Thymus (tissue), 11 donors: ENCODE results near the gene ELOVL6. TPM values are rescaled to one million over a fixed set of nuclear protein-coding genes. Genes with fewer than 3 reads are reported as not detected.
"Not testable (repeated sequence)": the region's sequence is repeated elsewhere in the genome, so short reads cannot be mapped to it uniquely, and the experiment has no call there.

Experiments
- DNase-seq, 9 donors: peaks; one replicate each; pipeline ENCODE4 v3.0.0-alpha.2; 2013; ENCODE audit warnings: low spot score in 9 of 9, low read depth in 6 of 9, missing footprints in 1 of 9
- H3K27ac ChIP-seq, 2 donors: one replicate each; pipeline ENCODE4 v1.5.1; 2013; ENCODE audit warnings: control low read depth in 1 of 2, low read depth in 1 of 2, low read length in 1 of 2, mild to moderate bottlenecking in 1 of 2, moderate library complexity in 1 of 2
- H3K27me3 ChIP-seq, 2 donors: one replicate each; pipeline ENCODE4 v1.5.1; 2013; ENCODE audit warnings: low read length in 1 of 2; ENCODE audit not compliant: control insufficient read depth in 2 of 2, insufficient read depth in 1 of 2
- H3K36me3 ChIP-seq, 2 donors: one replicate each; pipeline ENCODE4 v1.5.1; 2013; ENCODE audit warnings: low read length in 1 of 2, mild to moderate bottlenecking in 1 of 2, moderate library complexity in 1 of 2; ENCODE audit not compliant: control insufficient read depth in 2 of 2, insufficient read depth in 2 of 2
- H3K4me1 ChIP-seq, 2 donors: one replicate each; pipeline ENCODE4 v1.5.1; 2013; ENCODE audit warnings: low read length in 2 of 2; ENCODE audit not compliant: control insufficient read depth in 2 of 2, insufficient read depth in 2 of 2
- H3K4me3 ChIP-seq, 2 donors: one replicate each; pipeline ENCODE4 v1.5.1; 2013; ENCODE audit warnings: low read length in 2 of 2, control low read depth in 1 of 2, mild to moderate bottlenecking in 1 of 2
- H3K9me3 ChIP-seq, 2 donors: one replicate each; pipeline ENCODE4 v1.5.1; 2013; ENCODE audit warnings: low read length in 1 of 2, mild to moderate bottlenecking in 1 of 2; ENCODE audit not compliant: control insufficient read depth in 2 of 2, insufficient read depth in 1 of 2
- WGBS: extraction: QIAGEN DNeasy Blood & Tissue Kit; methylation state at CpG from one replicate; pipeline ENCODE4 v1.1.7; 2013; 5-methylcytosine and 5-hydroxymethylcytosine counted together
- polyA plus RNA-seq: library from polyadenylated mRNA; stranded (reverse); fragments of 200-250 nt; gene quantifications from one replicate; pipeline ENCODE4 v1.2.3, GENCODE V29; 2013
- total RNA-seq: library from RNA; stranded (reverse); fragments of 120-200 nt; gene quantifications from one replicate; pipeline ENCODE4 v1.2.4, GENCODE V29; 2013
- donor health status: healthy.

The ELOVL6 gene
- total and polyA plus RNA-seq, 2 donors, result 2.8 to 3.1 TPM

DNA sequence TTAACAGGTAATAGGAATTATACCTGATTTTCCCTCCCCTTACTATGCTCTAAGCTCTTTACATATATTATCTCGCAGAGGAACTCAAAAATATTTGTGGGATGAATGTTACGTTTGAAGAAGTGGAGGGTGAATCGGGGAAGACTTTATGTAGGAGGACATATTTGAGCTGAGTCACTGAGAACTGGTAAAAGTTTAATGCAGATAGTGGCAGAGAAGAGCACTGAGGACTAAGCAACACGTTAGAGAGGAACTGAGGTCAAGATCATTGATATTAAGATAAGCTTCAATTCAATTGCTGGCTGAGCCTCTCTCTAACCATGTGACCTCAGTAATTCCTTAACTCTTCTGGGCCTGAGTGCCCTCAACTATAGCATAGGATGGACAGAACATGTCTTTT is 26.4 kb upstream of the ELOVL6 start:
- WGBS, result 23% methylated on average over 4 of the region's 4 CpGs
- Histone ChIP-seq H3K4me3 (no peak overlapping the region), H3K36me3 (no peaks in the 10 kb centered on the region), H3K9me3 (no peaks in the 10 kb centered on the region), H3K4me1 (no peaks in the 10 kb centered on the region), H3K27me3 (no peaks in the 10 kb centered on the region), H3K27ac (no peak overlapping the region)
- no peak for DNase-seq

GRCh38 chr4:110224142-110224541 is 25.7 kb upstream of the ELOVL6 start:
- no peak overlapping the region for H3K4me3 ChIP-seq
- H3K4me1 ChIP-seq, result no peaks in the 10 kb centered on the region
- WGBS, result 95% methylated on average over 2 of the region's 2 CpGs
- no peaks in the 10 kb centered on the region for H3K36me3 ChIP-seq
- no peak for DNase-seq
- no peaks in the 10 kb centered on the region for H3K9me3 ChIP-seq
- H3K27ac ChIP-seq, result no peak overlapping the region
- H3K27me3 ChIP-seq, result no peaks in the 10 kb centered on the region

- not testable (repeated sequence) for DNase-seq, H3K27me3 ChIP-seq, H3K9me3 ChIP-seq, H3K27ac ChIP-seq, H3K4me3 ChIP-seq, H3K36me3 ChIP-seq, H3K4me1 ChIP-seq
- 92% methylated on average over 1 of the region's 1 CpG for WGBS
These were observed 20.5 kb upstream of the ELOVL6 start for GRCh38 chr4:110218935-110219334.

DNA sequence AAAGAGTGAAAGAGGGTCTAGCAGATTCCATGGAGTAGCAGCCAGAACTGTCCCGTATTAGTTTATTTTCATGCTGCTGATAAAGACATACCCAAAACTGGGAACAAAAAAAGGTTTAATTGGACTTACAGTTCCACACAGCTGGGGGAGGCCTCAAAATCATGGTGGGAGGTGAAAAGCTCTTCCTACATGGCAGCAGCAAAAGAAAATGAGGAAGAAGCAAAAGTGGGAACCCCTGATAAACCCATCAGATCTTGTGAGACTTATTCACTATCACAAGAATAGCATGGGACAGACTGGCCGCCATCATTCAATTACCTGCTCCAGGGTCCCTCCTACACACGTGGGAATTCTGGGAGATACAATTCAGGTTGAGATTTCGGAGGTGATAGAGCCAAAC is 18.8 kb upstream of the ELOVL6 start:
- 92% methylated on average over 4 of the region's 4 CpGs for WGBS

DNA sequence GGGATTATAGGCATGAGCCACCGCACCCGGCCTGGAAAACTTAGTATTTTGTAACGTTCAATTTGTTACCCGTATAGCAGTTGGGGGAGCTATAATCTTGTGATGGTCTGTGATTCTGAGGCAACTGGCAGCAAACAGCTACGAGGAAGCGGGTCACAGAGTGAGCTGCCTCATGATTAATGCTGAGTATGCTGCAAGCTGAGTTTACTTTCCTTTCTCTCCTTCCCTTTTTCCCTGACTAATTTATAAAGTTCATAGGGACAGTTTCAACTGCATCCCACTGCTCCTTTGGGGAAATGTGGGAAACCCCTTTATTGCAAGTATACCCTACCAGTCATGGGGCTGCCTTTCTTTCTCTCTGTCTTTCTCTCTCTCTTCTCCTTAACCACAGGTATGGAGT is 17.7 kb upstream of the ELOVL6 start:
- no peak for DNase-seq
- WGBS, result 93% methylated on average over 6 of the region's 6 CpGs
- H3K27ac ChIP-seq, result no peak overlapping the region
- no peaks in the 10 kb centered on the region for H3K27me3 ChIP-seq
- no peaks in the 10 kb centered on the region for H3K36me3 ChIP-seq
- H3K4me1 ChIP-seq, result no peaks in the 10 kb centered on the region
- peaks cover 0 to 6% of the 10 kb centered on the region in 2 donors for H3K9me3 ChIP-seq
- no peak overlapping the region for H3K4me3 ChIP-seq

More for the DNA sequence above, 18.8 kb upstream of the ELOVL6 start:
- H3K27ac ChIP-seq, H3K9me3 ChIP-seq, DNase-seq, H3K36me3 ChIP-seq, H3K4me1 ChIP-seq, H3K4me3 ChIP-seq, H3K27me3 ChIP-seq: not testable (repeated sequence)

- H3K9me3 ChIP-seq, result no peaks in the 10 kb centered on the region
- WGBS, result 77% methylated on average over 2 of the region's 2 CpGs
- no peak overlapping the region for H3K27ac ChIP-seq
- H3K4me3 ChIP-seq, result no peak overlapping the region
- H3K27me3 ChIP-seq, result no peaks in the 10 kb centered on the region
- DNase-seq, result no peak
- no peaks in the 10 kb centered on the region for H3K36me3 ChIP-seq
- H3K4me1 ChIP-seq, result no peaks in the 10 kb centered on the region
These were observed 13.3 kb upstream of the ELOVL6 start for GRCh38 chr4:110211770-110212061.

GRCh38 chr4:110211007-110211769 is 12.8 kb upstream of the ELOVL6 start:
- DNase-seq, result peak in 6 of 9 donors; percentile 18 to 60 (median 26)
- no peak overlapping the region for H3K4me3 ChIP-seq

DNA sequence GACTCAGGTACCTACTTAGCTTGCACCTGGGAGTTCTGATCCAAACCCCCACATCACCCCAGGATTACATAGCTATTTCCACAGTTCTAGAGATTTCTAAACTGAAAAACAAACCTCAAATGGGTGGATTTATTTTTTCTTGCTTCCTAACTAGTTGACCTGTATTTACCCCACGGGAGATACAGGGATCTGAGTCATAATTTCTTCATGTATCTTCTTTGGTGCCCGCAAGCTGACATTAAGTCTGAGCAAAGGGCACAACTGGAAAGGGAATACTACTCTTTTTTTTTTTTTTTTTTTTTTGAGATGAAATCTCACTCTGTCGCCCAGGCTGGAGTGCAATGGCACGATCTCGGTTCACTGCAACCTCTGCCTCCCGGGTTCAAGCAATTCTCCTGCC is 10.0 kb upstream of the ELOVL6 start:
- no peak overlapping the region for H3K4me3 ChIP-seq
- no peak for DNase-seq
- no peak overlapping the region for H3K27ac ChIP-seq
- no peaks in the 10 kb centered on the region for H3K36me3 ChIP-seq
- no peaks in the 10 kb centered on the region for H3K4me1 ChIP-seq
- H3K27me3 ChIP-seq, result no peaks in the 10 kb centered on the region
- no peaks in the 10 kb centered on the region for H3K9me3 ChIP-seq
- 98% methylated on average over 6 of the region's 6 CpGs for WGBS

More at GRCh38 chr4:110211007-110211769, 12.8 kb upstream of the ELOVL6 start:
- Histone ChIP-seq H3K36me3 (no peaks in the 10 kb centered on the region), H3K27ac (no peak overlapping the region), H3K4me1 (no peaks in the 10 kb centered on the region), H3K9me3 (no peaks in the 10 kb centered on the region), H3K27me3 (no peaks in the 10 kb centered on the region)
- 84% methylated on average over 13 of the region's 13 CpGs for WGBS

DNA sequence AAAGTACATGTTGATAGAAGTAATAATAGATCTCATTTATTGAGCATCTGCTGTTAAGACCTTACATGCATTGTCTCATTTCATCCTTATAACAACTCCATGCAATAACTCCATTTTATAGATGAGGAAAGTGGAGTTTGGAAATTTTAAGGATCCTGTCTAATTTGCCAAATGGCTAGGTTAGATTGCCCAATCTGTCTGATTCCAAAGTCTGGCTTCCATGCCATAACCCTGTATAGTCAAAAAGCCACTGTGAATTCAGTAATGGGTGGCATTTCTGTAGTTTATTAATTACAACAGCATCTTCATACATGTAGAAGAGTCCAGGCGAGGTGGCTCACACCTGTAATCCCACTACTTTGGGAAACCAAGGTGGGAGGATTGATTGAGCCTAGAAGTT is 8.8 kb upstream of the ELOVL6 start:
- no peaks in the 10 kb centered on the region for H3K9me3 ChIP-seq
- no peak overlapping the region for H3K27ac ChIP-seq
- H3K4me3 ChIP-seq, result no peak overlapping the region
- DNase-seq, result no peak
- no peaks in the 10 kb centered on the region for H3K4me1 ChIP-seq
- 93% methylated on average over 1 of the region's 1 CpG for WGBS
- H3K36me3 ChIP-seq, result no peaks in the 10 kb centered on the region
- no peaks in the 10 kb centered on the region for H3K27me3 ChIP-seq
